DOHH2 (cell line): ENCODE data around the gene C10orf105.

ENCODE experiments used
- H3F3A ChIP-seq: fragments of 200-600 bp; sonication (generic), shearing (Covaris generic); 2 replicates; pipeline ENCODE4 v1.6.0; 2016; ENCODE audit warnings: antibody characterized with exemption, mild to moderate bottlenecking; ENCODE audit not compliant: control insufficient read depth, insufficient read depth
- H3K27ac ChIP-seq: fragments of 200-600 bp; sonication (generic); 2 replicates; pipeline ENCODE4 v1.5.1; 2014; ENCODE audit warnings: low read depth, mild to moderate bottlenecking, low read length, moderate library complexity
- H3K27me3 ChIP-seq: fragments of 200-600 bp; sonication (generic); 2 replicates; pipeline ENCODE4 v1.6.1; 2014; ENCODE audit warnings: mild to moderate bottlenecking, low read length, mixed read lengths; ENCODE audit not compliant: control insufficient read depth
- H3K36me3 ChIP-seq: fragments of 200-600 bp; sonication (generic); 2 replicates; pipeline ENCODE4 v1.6.1; 2014; ENCODE audit warnings: mild to moderate bottlenecking, low read length, moderate library complexity, mixed read lengths; ENCODE audit not compliant: control insufficient read depth
- H3K4me1 ChIP-seq: fragments of 200-600 bp; sonication (generic); 2 replicates; pipeline ENCODE4 v1.6.1; 2014; ENCODE audit warnings: mild to moderate bottlenecking, low read length, mixed read lengths; ENCODE audit not compliant: control insufficient read depth
- H3K4me2 ChIP-seq: fragments of 200-600 bp; sonication (generic); 2 replicates; pipeline ENCODE4 v1.6.0; 2014; ENCODE audit warnings: mild to moderate bottlenecking, low read length, moderate library complexity
- H3K4me3 ChIP-seq: fragments of 200-600 bp; sonication (generic); 2 replicates; pipeline ENCODE4 v1.5.1; 2014; ENCODE audit warnings: mild to moderate bottlenecking, low read length, mixed read lengths
- H3K79me2 ChIP-seq: fragments of 200-600 bp; sonication (generic); 2 replicates; pipeline ENCODE4 v1.6.1; 2014; ENCODE audit warnings: mild to moderate bottlenecking, low read length, mixed read lengths; ENCODE audit not compliant: control insufficient read depth
- H3K9me2 ChIP-seq: fragments of 200-600 bp; sonication (generic); replicated peaks from 2 replicates; pipeline ENCODE4 v1.6.1; 2014; ENCODE audit warnings: mild to moderate bottlenecking, low read length, mixed read lengths; ENCODE audit not compliant: control insufficient read depth
- H3K9me3 ChIP-seq: fragments of 200-600 bp; sonication (generic); 2 replicates; pipeline ENCODE4 v1.6.1; 2014; ENCODE audit warnings: antibody characterized with exemption, low read length, mixed read lengths; ENCODE audit not compliant: control insufficient read depth, insufficient read depth
- H4K20me1 ChIP-seq: fragments of 200-600 bp; sonication (generic); 2 replicates; pipeline ENCODE4 v1.6.0; 2014; ENCODE audit warnings: low read depth, mild to moderate bottlenecking, antibody characterized with exemption, low read length, moderate library complexity; ENCODE audit not compliant: control insufficient read depth, insufficient read depth
- EZH2phosphoT487 ChIP-seq: fragments of 200-600 bp; sonication (generic); IDR thresholded peaks from 2 replicates; pipeline ENCODE4 v1.6.1; 2017; ENCODE audit warnings: borderline replicate concordance, mild to moderate bottlenecking, antibody characterized with exemption, low read length, moderate library complexity, mixed read lengths
- TF ChIP-seq, protein P1 (sequence below): fragments of 200-600 bp; sonication (generic); IDR thresholded peaks from one replicate; pipeline ENCODE4 v1.5.1; 2014; ENCODE audit warnings: antibody characterized with exemption, mild to moderate bottlenecking, low read depth, low read length; ENCODE audit not compliant: poor library complexity, severe bottlenecking

C10orf105 gene

DNA sequence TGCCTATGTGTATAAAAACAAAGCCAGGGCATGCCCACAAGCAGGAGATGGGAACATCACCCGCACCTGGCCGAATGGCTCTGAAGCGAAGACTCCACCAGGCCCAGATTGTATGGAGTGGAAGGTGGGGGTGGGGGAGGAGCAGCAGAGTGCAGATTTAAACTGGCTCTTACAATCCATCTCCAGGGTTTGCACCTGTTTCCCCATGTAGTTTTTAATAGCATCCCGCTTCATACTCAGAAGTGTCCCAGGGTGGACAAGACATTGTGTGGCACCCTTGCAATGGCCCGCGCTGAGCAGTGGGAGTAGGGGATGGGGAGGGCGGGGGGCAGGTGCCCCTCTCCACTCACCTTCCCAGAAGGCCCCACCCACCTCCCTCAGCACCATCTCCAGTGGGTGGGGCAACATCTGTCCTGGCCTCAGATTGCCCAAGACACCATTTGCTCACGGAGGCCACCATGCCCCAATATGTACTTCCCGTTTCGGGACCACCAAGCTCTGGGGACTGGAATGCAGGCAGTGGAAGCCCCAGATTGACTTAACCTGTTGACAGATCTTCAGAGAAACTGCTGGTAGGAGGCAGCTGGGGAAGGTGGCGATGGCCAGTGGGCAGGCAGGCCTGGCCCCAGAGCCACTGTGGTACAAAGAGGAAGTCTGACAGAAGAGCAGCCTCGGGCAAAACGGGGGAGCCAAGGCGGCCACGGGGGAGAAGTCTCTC lies 30.7 kb upstream of the C10orf105 start:
- H3K27me3 ChIP-seq, result peaks cover 48% of the 10 kb centered on the region

DNA sequence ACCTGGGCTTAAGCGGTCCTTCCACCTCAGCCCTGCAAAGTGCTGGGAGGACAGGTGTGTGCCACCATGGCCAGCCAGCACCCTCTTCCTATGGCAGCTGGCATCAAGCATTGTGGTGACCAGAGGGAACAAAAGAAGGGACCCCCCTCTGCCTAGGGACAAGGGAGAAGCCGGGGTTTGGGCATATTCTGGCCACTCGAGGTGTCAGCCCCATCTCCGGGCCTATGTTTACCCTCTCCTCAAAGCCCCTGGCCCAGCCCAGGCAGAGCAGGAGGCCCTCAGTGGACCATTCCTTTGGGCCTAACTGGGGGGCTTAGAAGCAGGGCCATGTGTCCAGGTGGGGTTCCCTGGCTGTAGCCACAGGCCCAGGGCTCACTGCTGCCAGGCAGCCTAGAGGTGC lies 29.8 kb upstream of the C10orf105 start:
- H3K27ac ChIP-seq, result no peak overlapping the region
- peak overlapping the region; percentile 54 for H3K4me2 ChIP-seq
- H3K9me2 ChIP-seq, result no peaks in the 10 kb centered on the region
- H3K27me3 ChIP-seq, result peaks cover 39% of the 10 kb centered on the region
- no peaks in the 10 kb centered on the region for H3K79me2 ChIP-seq
- no peak overlapping the region for H3K4me3 ChIP-seq
- H4K20me1 ChIP-seq, result 0 out of 2 replicates have a peak, but pooled peaks cover 3% of the 10 kb centered on the region
- no peaks in the 10 kb centered on the region for H3K36me3 ChIP-seq
- peaks cover 21% of the 10 kb centered on the region for H3K4me1 ChIP-seq
- no peaks in the 10 kb centered on the region for H3F3A ChIP-seq
- no peak for TF ChIP-seq EZH2phosphoT487
- TF ChIP-seq, protein P1, sequence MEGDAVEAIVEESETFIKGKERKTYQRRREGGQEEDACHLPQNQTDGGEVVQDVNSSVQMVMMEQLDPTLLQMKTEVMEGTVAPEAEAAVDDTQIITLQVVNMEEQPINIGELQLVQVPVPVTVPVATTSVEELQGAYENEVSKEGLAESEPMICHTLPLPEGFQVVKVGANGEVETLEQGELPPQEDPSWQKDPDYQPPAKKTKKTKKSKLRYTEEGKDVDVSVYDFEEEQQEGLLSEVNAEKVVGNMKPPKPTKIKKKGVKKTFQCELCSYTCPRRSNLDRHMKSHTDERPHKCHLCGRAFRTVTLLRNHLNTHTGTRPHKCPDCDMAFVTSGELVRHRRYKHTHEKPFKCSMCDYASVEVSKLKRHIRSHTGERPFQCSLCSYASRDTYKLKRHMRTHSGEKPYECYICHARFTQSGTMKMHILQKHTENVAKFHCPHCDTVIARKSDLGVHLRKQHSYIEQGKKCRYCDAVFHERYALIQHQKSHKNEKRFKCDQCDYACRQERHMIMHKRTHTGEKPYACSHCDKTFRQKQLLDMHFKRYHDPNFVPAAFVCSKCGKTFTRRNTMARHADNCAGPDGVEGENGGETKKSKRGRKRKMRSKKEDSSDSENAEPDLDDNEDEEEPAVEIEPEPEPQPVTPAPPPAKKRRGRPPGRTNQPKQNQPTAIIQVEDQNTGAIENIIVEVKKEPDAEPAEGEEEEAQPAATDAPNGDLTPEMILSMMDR, result no peak
- no peaks in the 10 kb centered on the region for H3K9me3 ChIP-seq

More for the DNA sequence above, 30.7 kb upstream of the C10orf105 start:
- no peaks in the 10 kb centered on the region for H3K36me3 ChIP-seq
- H3K4me1 ChIP-seq, result peaks cover 21% of the 10 kb centered on the region
- no peak overlapping the region for H3K4me2 ChIP-seq
- H3F3A ChIP-seq, result no peaks in the 10 kb centered on the region
- H3K79me2 ChIP-seq, result no peaks in the 10 kb centered on the region
- TF ChIP-seq, protein P1, result no peak
- no peak for TF ChIP-seq EZH2phosphoT487
- H3K9me3 ChIP-seq, result no peaks in the 10 kb centered on the region
- no peak overlapping the region for H3K4me3 ChIP-seq
- H3K27ac ChIP-seq, result no peak overlapping the region
- H4K20me1 ChIP-seq, result 0 out of 2 replicates have a peak, but pooled peaks cover 3% of the 10 kb centered on the region
- no peaks in the 10 kb centered on the region for H3K9me2 ChIP-seq

DNA sequence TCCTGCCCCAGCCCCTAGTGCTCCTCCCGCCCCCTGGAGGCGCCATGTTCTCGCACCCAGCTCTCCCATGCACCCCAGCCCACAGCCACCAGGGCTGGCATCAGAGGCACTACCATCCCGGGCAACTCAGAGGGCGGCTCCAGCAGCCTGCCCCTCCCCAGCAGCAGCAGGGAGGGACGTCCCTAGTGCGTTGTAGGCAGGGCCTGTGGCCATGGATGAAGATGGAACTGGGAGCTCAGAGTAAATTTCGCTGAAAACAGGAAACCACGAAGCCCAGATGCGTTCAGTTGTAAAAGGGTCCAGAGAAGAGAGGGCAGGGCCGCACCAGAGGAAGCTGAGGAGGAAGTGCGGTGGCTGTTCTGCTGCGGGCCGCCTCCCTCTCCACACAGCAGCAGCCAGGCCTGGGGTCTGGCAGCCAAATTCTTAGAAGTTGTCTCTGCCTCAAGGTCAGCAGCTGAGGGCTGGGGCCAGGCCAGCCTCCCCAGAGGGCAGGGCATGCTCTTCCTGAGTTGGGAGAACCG lies 29.2 kb upstream of the C10orf105 start:
- peaks cover 32% of the 10 kb centered on the region for H3K27me3 ChIP-seq
- H4K20me1 ChIP-seq, result 0 out of 2 replicates have a peak, but pooled peaks cover 3% of the 10 kb centered on the region
- no peak overlapping the region for H3K27ac ChIP-seq
- H3F3A ChIP-seq, result no peaks in the 10 kb centered on the region
- H3K4me3 ChIP-seq, result peak overlapping the region; percentile 23; the same call in 1 of the 2 replicates
- TF ChIP-seq, protein P1, result no peak
- no peak for TF ChIP-seq EZH2phosphoT487
- no peaks in the 10 kb centered on the region for H3K36me3 ChIP-seq
- peak overlapping the region; percentile 54 for H3K4me2 ChIP-seq
- H3K4me1 ChIP-seq, result peaks cover 21% of the 10 kb centered on the region
- no peaks in the 10 kb centered on the region for H3K79me2 ChIP-seq
- H3K9me3 ChIP-seq, result no peaks in the 10 kb centered on the region
- H3K9me2 ChIP-seq, result no peaks in the 10 kb centered on the region
